Trophoblast cell (in vitro differentiated cells and primary cell): ENCODE data around the gene DHDH.

Source experiments
- DNase-seq, 2 donors: peaks; one replicate each; pipeline ENCODE4 v3.0.0-alpha.2; 2016
- H2AFZ ChIP-seq: 2 replicates; pipeline ENCODE4 v1.6.1; 2013; ENCODE audit warnings: low read length, moderate library complexity, mild to moderate bottlenecking; ENCODE audit not compliant: insufficient read depth, poor library complexity
- H2AK5ac ChIP-seq: 2 replicates; pipeline ENCODE4 v1.6.1; 2013; ENCODE audit warnings: mild to moderate bottlenecking, low read length
- H2BK120ac ChIP-seq: 2 replicates; pipeline ENCODE4 v1.6.1; 2013; ENCODE audit warnings: low read length, mild to moderate bottlenecking, moderate library complexity; ENCODE audit not compliant: insufficient read depth, poor library complexity
- H2BK12ac ChIP-seq: 2 replicates; pipeline ENCODE4 v1.6.1; 2013; ENCODE audit warnings: mild to moderate bottlenecking, low read length, moderate library complexity
- H2BK5ac ChIP-seq: 2 replicates; pipeline ENCODE4 v1.6.1; 2013; ENCODE audit warnings: low read length, low read depth, moderate library complexity, mild to moderate bottlenecking; ENCODE audit not compliant: poor library complexity
- H3K14ac ChIP-seq: 2 replicates; pipeline ENCODE4 v1.6.1; 2013; ENCODE audit warnings: mild to moderate bottlenecking, low read length
- H3K18ac ChIP-seq: 2 replicates; pipeline ENCODE4 v1.6.1; 2013; ENCODE audit warnings: mild to moderate bottlenecking, low read length
- H3K23ac ChIP-seq: 2 replicates; pipeline ENCODE4 v1.6.1; 2013; ENCODE audit warnings: low read length
- H3K27ac ChIP-seq: 2 replicates; pipeline ENCODE4 v1.5.1; 2013; ENCODE audit warnings: low read depth, mild to moderate bottlenecking, inconsistent platforms, low read length, moderate library complexity
- H3K27me3 ChIP-seq: 2 replicates; pipeline ENCODE4 v1.6.1; 2013; ENCODE audit warnings: inconsistent platforms, mild to moderate bottlenecking, low read length, moderate library complexity; ENCODE audit not compliant: insufficient read depth
- H3K36me3 ChIP-seq, 2 experiments: 1 replicate in 1 of 2; 2 replicates in 1 of 2; pipeline ENCODE4 v1.6.1; 2013; ENCODE audit warnings: low read length in 2 of 2, mild to moderate bottlenecking in 2 of 2, moderate library complexity in 1 of 2; ENCODE audit not compliant: insufficient read depth in 2 of 2, control insufficient read depth in 1 of 2
- H3K4ac ChIP-seq: 2 replicates; pipeline ENCODE4 v1.6.1; 2013; ENCODE audit warnings: low read depth, mild to moderate bottlenecking, low read length, moderate library complexity
- H3K4me1 ChIP-seq, 2 experiments: 1 replicate in 1 of 2; 2 replicates in 1 of 2; pipeline ENCODE4 v1.6.1; 2013; ENCODE audit warnings: low read length in 2 of 2, mild to moderate bottlenecking in 2 of 2, moderate library complexity in 1 of 2; ENCODE audit not compliant: insufficient read depth in 2 of 2, control insufficient read depth in 1 of 2
- H3K4me2 ChIP-seq: 2 replicates; pipeline ENCODE4 v1.6.1; 2013; ENCODE audit warnings: inconsistent platforms, mild to moderate bottlenecking, low read length, moderate library complexity
- H3K4me3 ChIP-seq: 2 replicates; pipeline ENCODE4 v1.5.1; 2013; ENCODE audit warnings: mild to moderate bottlenecking, low read depth, low read length, inconsistent platforms
- H3K79me1 ChIP-seq: one replicate; pipeline ENCODE4 v1.6.1; 2013; ENCODE audit warnings: low read length
- H3K79me2 ChIP-seq: 2 replicates; pipeline ENCODE4 v1.6.1; 2013; ENCODE audit warnings: low read length, mild to moderate bottlenecking; ENCODE audit not compliant: control insufficient read depth, insufficient read depth, poor library complexity
- H3K9ac ChIP-seq: 2 replicates; pipeline ENCODE4 v1.6.1; 2013; ENCODE audit warnings: mild to moderate bottlenecking, low read length
- H3K9me3 ChIP-seq: 2 replicates; pipeline ENCODE4 v1.6.1; 2013; ENCODE audit warnings: low read depth, mild to moderate bottlenecking, control low read depth, inconsistent platforms, low read length; ENCODE audit not compliant: insufficient read depth
- H4K12ac ChIP-seq: 2 replicates; pipeline ENCODE4 v1.6.1; 2013; ENCODE audit warnings: low read depth, mild to moderate bottlenecking, low read length, moderate library complexity
- H4K8ac ChIP-seq: 2 replicates; pipeline ENCODE4 v1.6.1; 2013; ENCODE audit warnings: low read depth, mild to moderate bottlenecking, low read length, moderate library complexity
- H4K91ac ChIP-seq: one replicate; pipeline ENCODE4 v1.6.1; 2013; ENCODE audit warnings: low read depth, mild to moderate bottlenecking, low read length, moderate library complexity
- WGBS: extraction: QIAGEN DNeasy Blood & Tissue Kit; methylation state at CpG from one replicate; pipeline ENCODE4 v1.1.7; 2013; ENCODE audit warnings: missing lambda C conversion rate; ENCODE audit not compliant: insufficient read length, insufficient coverage; ENCODE audit errors: extremely low coverage; 5-methylcytosine and 5-hydroxymethylcytosine counted together

DHDH gene

GRCh38 chr19:48959341-48960239, 26.1 kb downstream of the DHDH start:
- H2BK5ac ChIP-seq: no peak overlapping the region
- no peak overlapping the region for H4K8ac ChIP-seq
- no peaks in the 10 kb centered on the region for H3K27me3 ChIP-seq
- no peak overlapping the region for H4K12ac ChIP-seq
- peaks cover 15 to 26% of the 10 kb centered on the region in 2 experiments for H3K36me3 ChIP-seq
- no peak overlapping the region for H2AK5ac ChIP-seq
- no peaks in the 10 kb centered on the region for H3K9me3 ChIP-seq
- no peak overlapping the region for H3K27ac ChIP-seq
- peak; percentile 82 to 95 for DNase-seq
- H3K79me1 ChIP-seq: peaks cover 35% of the 10 kb centered on the region
- H3K4me1 ChIP-seq: peaks cover 31 to 38% of the 10 kb centered on the region in 2 experiments
- H2BK120ac ChIP-seq: no peak overlapping the region
- H3K23ac ChIP-seq: no peak overlapping the region
- H3K18ac ChIP-seq: no peak overlapping the region
- no peak overlapping the region for H3K14ac ChIP-seq
- peaks cover 20% of the 10 kb centered on the region for H3K79me2 ChIP-seq
- H3K4me2 ChIP-seq: no peak overlapping the region
- no CpG with 5 or more reads among the region's 16 CpGs for WGBS
- H4K91ac ChIP-seq: no peak overlapping the region
- H2AFZ ChIP-seq: no peak overlapping the region
- H3K4ac ChIP-seq: no peak overlapping the region
- H2BK12ac ChIP-seq: no peak overlapping the region
- H3K9ac ChIP-seq: no peak overlapping the region
- H3K4me3 ChIP-seq: no peak overlapping the region

GRCh38 chr19:48961051-48961649, 27.7 kb downstream of the DHDH start:
- no peaks in the 10 kb centered on the region for H3K9me3 ChIP-seq
- H2BK12ac ChIP-seq: no peak overlapping the region
- H4K12ac ChIP-seq: no peak overlapping the region
- peaks cover 25 to 29% of the 10 kb centered on the region in 2 experiments for H3K4me1 ChIP-seq
- no peak overlapping the region for H3K4me2 ChIP-seq
- no peak overlapping the region for H3K9ac ChIP-seq
- H4K91ac ChIP-seq: no peak overlapping the region
- no peak for DNase-seq
- H3K14ac ChIP-seq: no peak overlapping the region
- no peak overlapping the region for H4K8ac ChIP-seq
- H3K18ac ChIP-seq: no peak overlapping the region
- peaks cover 16% of the 10 kb centered on the region for H3K79me2 ChIP-seq
- no peak overlapping the region for H2AFZ ChIP-seq
- peaks cover 31% of the 10 kb centered on the region for H3K79me1 ChIP-seq
- H2AK5ac ChIP-seq: no peak overlapping the region
- no peaks in the 10 kb centered on the region for H3K27me3 ChIP-seq
- H2BK120ac ChIP-seq: no peak overlapping the region
- H3K4ac ChIP-seq: no peak overlapping the region
- WGBS: no CpG with 5 or more reads among the region's 19 CpGs
- no peak overlapping the region for H2BK5ac ChIP-seq
- H3K4me3 ChIP-seq: no peak overlapping the region
- H3K27ac ChIP-seq: no peak overlapping the region
- no peak overlapping the region for H3K23ac ChIP-seq
- peaks cover 12 to 26% of the 10 kb centered on the region in 2 experiments for H3K36me3 ChIP-seq

- Histone ChIP-seq H3K4me1 (peaks cover 25 to 27% of the 10 kb centered on the region in 2 experiments), H3K4me2 (no peak overlapping the region), H3K27ac (peak overlapping the region; percentile 39), H3K9me3 (no peaks in the 10 kb centered on the region), H4K91ac (peak overlapping the region; percentile 52), H2BK5ac (no peak overlapping the region), H3K79me1 (peaks cover 31% of the 10 kb centered on the region), H3K9ac (no peak overlapping the region), H3K4me3 (no peak overlapping the region), H3K23ac (no peak overlapping the region), H3K79me2 (peaks cover 16% of the 10 kb centered on the region), H3K4ac (peak overlapping the region; percentile 13), H3K14ac (no peak overlapping the region), H3K18ac (peak overlapping the region; percentile 2), H4K12ac (peak overlapping the region; percentile 1), H4K8ac (peak overlapping the region; percentile 7), H2AK5ac (no peak overlapping the region), H3K36me3 (peaks cover 14 to 26% of the 10 kb centered on the region in 2 experiments), H2BK120ac (no peak overlapping the region), H2AFZ (no peak overlapping the region), H2BK12ac (peak overlapping the region; percentile 41), H3K27me3 (no peaks in the 10 kb centered on the region)
- DNase-seq: no peak
- WGBS: no CpG with 5 or more reads among the region's 12 CpGs
Measured at GRCh38 chr19:48961673-48962028, 28.2 kb downstream of the DHDH start.

GRCh38 chr19:48962029-48962848, 28.7 kb downstream of the DHDH start:
- Histone ChIP-seq H2BK120ac (peak overlapping the region; percentile 2), H3K36me3 (peaks cover 12 to 27% of the 10 kb centered on the region in 2 experiments), H3K79me1 (peaks cover 31% of the 10 kb centered on the region), H3K79me2 (peaks cover 16% of the 10 kb centered on the region), H3K18ac (peak overlapping the region; percentile 61), H2BK12ac (peak overlapping the region; percentile 42), H3K4me1 (peaks cover 25 to 29% of the 10 kb centered on the region in 2 experiments), H4K12ac (peak overlapping the region; percentile 43), H3K9ac (no peak overlapping the region), H3K14ac (peak overlapping the region; percentile 29), H3K9me3 (no peaks in the 10 kb centered on the region), H2AFZ (no peak overlapping the region), H4K91ac (peak overlapping the region; percentile 89), H3K27me3 (no peaks in the 10 kb centered on the region), H3K27ac (peak overlapping the region; percentile 39), H3K23ac (no peak overlapping the region), H4K8ac (peak overlapping the region; percentile 7), H3K4ac (peak overlapping the region; percentile 30), H2AK5ac (peak overlapping the region; percentile 12), H3K4me3 (no peak overlapping the region), H2BK5ac (peak overlapping the region; percentile 74), H3K4me2 (no peak overlapping the region)
- no CpG with 5 or more reads among the region's 22 CpGs for WGBS
- DNase-seq: peak in 1 of 2 donors; percentile 46
